Gastrocnemius medialis (tissue), 4 donors: ENCODE measurements around the gene AGAP1.

ENCODE experiments used
- POLR2A ChIP-seq, 2 donors: fragments of 450-650 bp; IDR thresholded peaks; one replicate each; pipeline ENCODE4 v1.6.1; 2017; ENCODE audit warnings: antibody characterized with exemption in 2 of 2, mild to moderate bottlenecking in 2 of 2, moderate library complexity in 2 of 2
- TF ChIP-seq, protein P1 (sequence below), 5 experiments: fragments of 450-650 bp in 3 of 5; fragments of 200-600 bp in 2 of 5; sonication (generic) in 2 of 5; IDR thresholded peaks in 4 of 5; conservative IDR thresholded peaks in 1 of 5; 1 replicate in 4 of 5; 2 replicates in 1 of 5; pipeline ENCODE4 v1.5.1; 2016 to 2019; ENCODE audit warnings: antibody characterized with exemption in 5 of 5, mild to moderate bottlenecking in 3 of 5, moderate library complexity in 3 of 5

DNA sequence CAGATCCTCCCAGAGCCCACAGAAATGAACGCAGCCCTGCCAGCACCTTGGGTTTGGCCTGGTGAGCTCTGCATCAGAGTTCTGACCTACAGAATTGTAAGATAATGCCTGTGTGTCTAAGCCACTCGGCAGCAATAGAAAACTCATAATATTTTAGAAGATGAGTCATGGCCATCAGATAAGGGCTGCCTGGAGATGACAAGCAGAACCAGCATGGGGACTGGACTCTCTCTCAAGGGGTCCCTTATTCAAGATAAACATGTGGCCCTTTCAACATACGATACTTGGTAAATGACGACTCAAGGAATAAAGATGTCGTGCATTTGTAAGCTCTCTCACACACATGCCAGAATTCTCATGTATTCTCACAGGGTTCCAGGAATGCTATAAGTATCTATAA is 8.5 kb upstream of the AGAP1 start:
- no peak for TF ChIP-seq POLR2A (IDR thresholded peaks at IDR 0.05)
- TF ChIP-seq, protein P1, sequence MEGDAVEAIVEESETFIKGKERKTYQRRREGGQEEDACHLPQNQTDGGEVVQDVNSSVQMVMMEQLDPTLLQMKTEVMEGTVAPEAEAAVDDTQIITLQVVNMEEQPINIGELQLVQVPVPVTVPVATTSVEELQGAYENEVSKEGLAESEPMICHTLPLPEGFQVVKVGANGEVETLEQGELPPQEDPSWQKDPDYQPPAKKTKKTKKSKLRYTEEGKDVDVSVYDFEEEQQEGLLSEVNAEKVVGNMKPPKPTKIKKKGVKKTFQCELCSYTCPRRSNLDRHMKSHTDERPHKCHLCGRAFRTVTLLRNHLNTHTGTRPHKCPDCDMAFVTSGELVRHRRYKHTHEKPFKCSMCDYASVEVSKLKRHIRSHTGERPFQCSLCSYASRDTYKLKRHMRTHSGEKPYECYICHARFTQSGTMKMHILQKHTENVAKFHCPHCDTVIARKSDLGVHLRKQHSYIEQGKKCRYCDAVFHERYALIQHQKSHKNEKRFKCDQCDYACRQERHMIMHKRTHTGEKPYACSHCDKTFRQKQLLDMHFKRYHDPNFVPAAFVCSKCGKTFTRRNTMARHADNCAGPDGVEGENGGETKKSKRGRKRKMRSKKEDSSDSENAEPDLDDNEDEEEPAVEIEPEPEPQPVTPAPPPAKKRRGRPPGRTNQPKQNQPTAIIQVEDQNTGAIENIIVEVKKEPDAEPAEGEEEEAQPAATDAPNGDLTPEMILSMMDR (IDR thresholded peaks at IDR 0.05 in 4 of 5, conservative IDR thresholded peaks at IDR 0.05 in 1 of 5) = no peak
